Neural cell (in vitro differentiated cells): ENCODE results near the gene MTX1.

Experiments
- EP300 ChIP-seq: fragments of 450-650 bp; conservative IDR thresholded peaks from 2 replicates; pipeline ENCODE4 v1.6.1; 2014; ENCODE audit warnings: antibody characterized with exemption, mild to moderate bottlenecking, moderate library complexity; ENCODE audit not compliant: poor library complexity, severe bottlenecking
- EZH2 ChIP-seq: fragments of 200-600, 300-800 bp; shearing (Covaris generic), sonication (generic); IDR thresholded peaks from 2 replicates; pipeline ENCODE4 v1.6.1; 2014; ENCODE audit warnings: antibody characterized with exemption, low read length, borderline replicate concordance, mild to moderate bottlenecking; ENCODE audit not compliant: insufficient read depth, poor library complexity, severe bottlenecking
- MXI1 ChIP-seq: fragments of 450-650 bp; conservative IDR thresholded peaks from 2 replicates; pipeline ENCODE4 v1.6.1; 2014; ENCODE audit warnings: antibody characterized with exemption, mild to moderate bottlenecking; ENCODE audit not compliant: poor library complexity, severe bottlenecking
- POLR2AphosphoS5 ChIP-seq: IDR thresholded peaks from 2 replicates; pipeline ENCODE4 v1.6.1; 2012
- RAD21 ChIP-seq: fragments of 450-650 bp; conservative IDR thresholded peaks from 2 replicates; pipeline ENCODE4 v1.6.1; 2014; ENCODE audit warnings: antibody characterized with exemption, mild to moderate bottlenecking, moderate library complexity
- REST ChIP-seq: IDR thresholded peaks from 2 replicates; pipeline ENCODE4 v1.6.1; 2012; ENCODE audit warnings: borderline replicate concordance
- SMC3 ChIP-seq: fragments of 450-650 bp; conservative IDR thresholded peaks from 2 replicates; pipeline ENCODE4 v1.6.1; 2014; ENCODE audit warnings: antibody characterized with exemption, mild to moderate bottlenecking, moderate library complexity; ENCODE audit not compliant: poor library complexity
- TAF1 ChIP-seq: IDR thresholded peaks from 2 replicates; pipeline ENCODE4 v1.6.1; 2012; ENCODE audit warnings: low read depth
- TF ChIP-seq, protein P1 (sequence below): fragments of 450-650 bp; IDR thresholded peaks from 2 replicates; pipeline ENCODE4 v1.5.1; 2014; ENCODE audit warnings: antibody characterized with exemption, mild to moderate bottlenecking, moderate library complexity; ENCODE audit not compliant: poor library complexity, severe bottlenecking

DNA sequence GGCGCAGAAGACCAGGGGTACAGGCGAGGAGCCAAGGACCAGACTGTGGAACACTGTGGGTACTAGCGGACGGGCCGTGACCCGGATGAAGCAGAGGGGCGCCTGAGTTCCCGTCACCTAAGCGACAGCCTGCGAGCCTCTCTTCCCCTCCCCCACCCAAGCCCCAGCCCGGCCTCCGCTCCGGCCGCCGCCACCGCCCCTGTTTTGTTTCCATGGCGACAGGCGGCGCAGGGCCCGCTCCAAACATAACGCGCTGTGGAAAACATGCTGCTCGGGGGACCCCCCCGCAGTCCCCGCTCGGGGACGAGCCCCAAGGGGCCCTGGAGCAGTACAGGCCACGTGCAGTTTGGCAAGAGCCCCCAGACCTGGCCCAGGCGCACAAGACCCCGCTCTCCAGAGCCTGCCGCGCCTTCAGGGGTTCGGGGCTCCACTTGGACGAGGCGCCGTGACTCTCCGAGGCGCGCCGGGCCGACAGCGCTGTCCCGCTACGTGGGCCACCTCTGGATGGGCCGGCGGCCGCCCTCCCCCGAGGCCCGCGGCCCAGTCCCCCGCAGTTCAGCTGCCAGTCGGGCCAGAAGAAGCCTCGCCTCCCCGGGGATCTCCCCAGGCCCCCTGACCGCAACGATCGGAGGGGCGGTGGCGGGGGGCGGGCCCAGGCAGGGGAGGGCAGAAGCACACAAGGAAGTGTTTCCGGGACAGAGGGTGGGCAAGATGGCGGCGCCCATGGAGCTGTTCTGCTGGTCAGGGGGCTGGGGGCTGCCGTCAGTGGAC lies at the start of gene MTX1:
- TF ChIP-seq TAF1 = peak; percentile 25
- TF ChIP-seq, protein P1, sequence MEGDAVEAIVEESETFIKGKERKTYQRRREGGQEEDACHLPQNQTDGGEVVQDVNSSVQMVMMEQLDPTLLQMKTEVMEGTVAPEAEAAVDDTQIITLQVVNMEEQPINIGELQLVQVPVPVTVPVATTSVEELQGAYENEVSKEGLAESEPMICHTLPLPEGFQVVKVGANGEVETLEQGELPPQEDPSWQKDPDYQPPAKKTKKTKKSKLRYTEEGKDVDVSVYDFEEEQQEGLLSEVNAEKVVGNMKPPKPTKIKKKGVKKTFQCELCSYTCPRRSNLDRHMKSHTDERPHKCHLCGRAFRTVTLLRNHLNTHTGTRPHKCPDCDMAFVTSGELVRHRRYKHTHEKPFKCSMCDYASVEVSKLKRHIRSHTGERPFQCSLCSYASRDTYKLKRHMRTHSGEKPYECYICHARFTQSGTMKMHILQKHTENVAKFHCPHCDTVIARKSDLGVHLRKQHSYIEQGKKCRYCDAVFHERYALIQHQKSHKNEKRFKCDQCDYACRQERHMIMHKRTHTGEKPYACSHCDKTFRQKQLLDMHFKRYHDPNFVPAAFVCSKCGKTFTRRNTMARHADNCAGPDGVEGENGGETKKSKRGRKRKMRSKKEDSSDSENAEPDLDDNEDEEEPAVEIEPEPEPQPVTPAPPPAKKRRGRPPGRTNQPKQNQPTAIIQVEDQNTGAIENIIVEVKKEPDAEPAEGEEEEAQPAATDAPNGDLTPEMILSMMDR = no peak
- no peak for TF ChIP-seq SMC3
- TF ChIP-seq POLR2AphosphoS5 = peak; percentile 87
- TF ChIP-seq EZH2 = no peak
- TF ChIP-seq MXI1 = peak; percentile 90
- no peak for TF ChIP-seq EP300
- no peak for TF ChIP-seq RAD21
- no peak for TF ChIP-seq REST
